ENCODE data around the gene TFPI.

DNA sequence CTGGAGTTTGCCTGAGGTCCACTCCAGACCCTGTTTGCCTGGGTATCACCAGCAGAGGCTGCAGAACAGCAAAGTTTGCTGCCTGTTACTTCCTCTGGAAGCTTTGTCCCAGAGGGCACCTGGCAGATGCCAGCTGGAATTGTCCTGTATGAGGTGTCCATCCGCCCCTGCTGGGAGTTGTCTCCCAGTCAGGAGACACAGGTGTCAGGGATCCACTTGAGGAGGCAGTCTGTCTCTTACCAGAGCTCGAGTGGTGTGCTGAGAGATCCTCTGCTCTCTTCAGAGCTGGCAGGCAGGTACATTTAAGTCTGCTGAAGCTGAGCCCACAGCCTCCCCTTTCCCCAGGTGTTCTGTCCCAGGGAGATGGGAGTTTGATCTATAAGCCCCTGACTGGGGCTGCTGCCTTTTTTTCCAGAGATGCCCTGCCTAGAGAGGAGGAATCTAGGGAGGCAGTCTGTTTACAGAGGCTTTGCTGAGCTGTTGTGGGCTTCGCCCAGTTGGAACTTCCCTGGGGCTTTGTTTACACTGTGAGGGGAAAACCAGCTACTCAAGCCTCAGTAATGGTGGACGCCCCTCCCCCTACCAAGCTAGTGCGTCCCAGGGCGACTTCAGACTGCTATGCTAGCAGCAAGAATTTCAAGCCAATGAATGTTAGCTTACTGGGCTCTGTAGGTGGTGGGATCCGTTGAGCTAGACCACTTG is 34.7 kb downstream of the TFPI start:
- TF ChIP-seq, protein P1, sequence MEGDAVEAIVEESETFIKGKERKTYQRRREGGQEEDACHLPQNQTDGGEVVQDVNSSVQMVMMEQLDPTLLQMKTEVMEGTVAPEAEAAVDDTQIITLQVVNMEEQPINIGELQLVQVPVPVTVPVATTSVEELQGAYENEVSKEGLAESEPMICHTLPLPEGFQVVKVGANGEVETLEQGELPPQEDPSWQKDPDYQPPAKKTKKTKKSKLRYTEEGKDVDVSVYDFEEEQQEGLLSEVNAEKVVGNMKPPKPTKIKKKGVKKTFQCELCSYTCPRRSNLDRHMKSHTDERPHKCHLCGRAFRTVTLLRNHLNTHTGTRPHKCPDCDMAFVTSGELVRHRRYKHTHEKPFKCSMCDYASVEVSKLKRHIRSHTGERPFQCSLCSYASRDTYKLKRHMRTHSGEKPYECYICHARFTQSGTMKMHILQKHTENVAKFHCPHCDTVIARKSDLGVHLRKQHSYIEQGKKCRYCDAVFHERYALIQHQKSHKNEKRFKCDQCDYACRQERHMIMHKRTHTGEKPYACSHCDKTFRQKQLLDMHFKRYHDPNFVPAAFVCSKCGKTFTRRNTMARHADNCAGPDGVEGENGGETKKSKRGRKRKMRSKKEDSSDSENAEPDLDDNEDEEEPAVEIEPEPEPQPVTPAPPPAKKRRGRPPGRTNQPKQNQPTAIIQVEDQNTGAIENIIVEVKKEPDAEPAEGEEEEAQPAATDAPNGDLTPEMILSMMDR (IDR thresholded peaks at IDR 0.05), result no peak
- no peak for TF ChIP-seq POLR2A (IDR thresholded peaks at IDR 0.05)
